Gastrocnemius medialis (tissue), 4 donors: ENCODE measurements around the gene CTSH. TPM values are rescaled to one million over a fixed set of nuclear protein-coding genes. Genes with fewer than 3 reads are reported as not detected.

Experiments used
- ATAC-seq, 2 donors: fragments of 150-250 bp; one replicate each; pipeline ENCODE4 v1.9.1; 2016
- DNase-seq, 2 donors: peaks; one replicate each; pipeline ENCODE4 v3.0.0-alpha.2; 2019
- H3K27ac ChIP-seq, 4 donors: fragments of 200-600 bp; sonication (generic); 1 replicate in 1 of 4; 2 replicates in 3 of 4; pipeline ENCODE4 v1.5.1; 2016 to 2018; ENCODE audit warnings: mild to moderate bottlenecking in 2 of 4, moderate library complexity in 1 of 4
- H3K27me3 ChIP-seq, 3 donors: fragments of 200-600 bp; sonication (generic) in 2 of 3; 1 replicate in 1 of 3; 2 replicates in 2 of 3; pipeline versions ENCODE4 v1.5.1 to v1.6.0; 2016 to 2019; ENCODE audit warnings: mild to moderate bottlenecking in 1 of 3, moderate library complexity in 1 of 3
- H3K36me3 ChIP-seq, 2 donors: fragments of 200-600 bp; sonication (generic) in 1 of 2; one replicate each; pipeline ENCODE4 v1.5.1; 2017 to 2018
- H3K4me1 ChIP-seq, 2 donors: fragments of 200-600 bp; sonication (generic) in 1 of 2; one replicate each; pipeline ENCODE4 v1.5.1; 2016 to 2017; ENCODE audit warnings: mild to moderate bottlenecking in 2 of 2
- H3K4me3 ChIP-seq, 4 donors: fragments of 200-600 bp; sonication (generic) in 3 of 4; 1 replicate in 1 of 4; 2 replicates in 3 of 4; pipeline ENCODE4 v1.5.1; 2016 to 2019; ENCODE audit warnings: mild to moderate bottlenecking in 2 of 4
- H3K9me3 ChIP-seq, 3 donors: fragments of 200-600 bp; sonication (generic) in 2 of 3; 1 replicate in 1 of 3; 2 replicates in 2 of 3; pipeline ENCODE4 v1.5.1; 2016 to 2019
- CTCF ChIP-seq, 5 experiments: fragments of 450-650 bp in 3 of 5; fragments of 200-600 bp in 2 of 5; sonication (generic) in 2 of 5; IDR thresholded peaks in 4 of 5; conservative IDR thresholded peaks in 1 of 5; 1 replicate in 4 of 5; 2 replicates in 1 of 5; pipeline ENCODE4 v1.5.1; 2016 to 2019; ENCODE audit warnings: antibody characterized with exemption in 5 of 5, mild to moderate bottlenecking in 3 of 5, moderate library complexity in 3 of 5
- POLR2A ChIP-seq, 2 donors: fragments of 450-650 bp; IDR thresholded peaks; one replicate each; pipeline ENCODE4 v1.6.1; 2017; ENCODE audit warnings: antibody characterized with exemption in 2 of 2, mild to moderate bottlenecking in 2 of 2, moderate library complexity in 2 of 2
- in situ Hi-C, 4 donors: fragments of 200-750 bp; cut with MboI; loops; one replicate each; pipeline versions ENCODE4 v1.15.0 to v1.8.0; 2017; ENCODE audit warnings: low sequenced_read_pairs in 4 of 4
- intact Hi-C: fragments of 100-400 bp; cut with DNase I; formaldehyde crosslinking; loops from one replicate; pipeline ENCODE4 v1.15.1; 2023; ENCODE audit warnings: low total_unique reads
- total RNA-seq, 4 donors: library from RNA; depleted of rRNA; stranded (reverse); fragments of >200 nt; gene quantifications; one replicate each; pipeline versions ENCODE4 v1.1.0 to v1.2.3, GENCODE V29; 2016

Gene CTSH
- total RNA-seq, 4 donors from 2014 or later: 27.4 to 42.1 (median 29.4) TPM

DNA sequence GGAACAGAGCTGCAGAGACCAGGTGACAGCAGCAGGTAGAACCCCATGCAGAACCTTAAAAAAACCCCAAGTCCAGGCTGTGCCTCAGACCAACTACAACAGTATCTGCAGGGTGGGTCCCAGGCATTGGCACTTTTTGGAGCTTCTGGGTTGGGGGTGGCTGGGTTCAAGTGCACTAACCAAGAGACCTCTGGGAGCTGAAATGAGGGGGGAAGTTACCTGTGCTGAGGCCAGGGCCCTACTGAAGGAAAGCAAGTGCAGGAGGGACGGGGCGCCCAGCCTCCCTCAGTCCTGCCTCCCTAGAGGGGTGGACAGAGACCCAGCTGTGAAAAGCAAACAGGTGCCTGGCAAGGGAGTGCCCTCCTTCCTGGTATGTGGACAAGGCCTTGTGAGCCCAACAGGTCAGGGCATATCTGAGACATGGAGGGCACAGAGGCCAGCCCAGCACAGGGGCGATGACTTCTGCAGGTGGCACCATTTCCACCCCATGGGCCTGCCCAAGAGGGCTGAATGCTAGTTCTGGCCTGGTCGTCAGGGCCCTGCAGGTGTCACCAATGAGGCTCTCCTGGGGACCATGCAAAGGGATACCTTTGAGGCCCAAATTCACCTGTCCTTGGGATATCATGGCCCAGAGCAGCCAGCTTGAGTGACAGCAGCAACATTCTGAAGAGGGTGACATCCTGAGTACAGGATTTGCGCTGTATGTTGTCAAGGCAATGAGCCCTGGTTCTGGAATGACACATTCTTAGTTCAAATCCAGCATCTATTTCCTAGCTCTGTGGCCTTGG, 18.7 kb downstream of the CTSH start:
- intact Hi-C loops: no loop called here
- in situ Hi-C loops: no loop called here
- TF ChIP-seq CTCF (IDR thresholded peaks at IDR 0.05 in 4 of 5, conservative IDR thresholded peaks at IDR 0.05 in 1 of 5) (no peak), POLR2A (IDR thresholded peaks at IDR 0.05) (no peak)

DNA sequence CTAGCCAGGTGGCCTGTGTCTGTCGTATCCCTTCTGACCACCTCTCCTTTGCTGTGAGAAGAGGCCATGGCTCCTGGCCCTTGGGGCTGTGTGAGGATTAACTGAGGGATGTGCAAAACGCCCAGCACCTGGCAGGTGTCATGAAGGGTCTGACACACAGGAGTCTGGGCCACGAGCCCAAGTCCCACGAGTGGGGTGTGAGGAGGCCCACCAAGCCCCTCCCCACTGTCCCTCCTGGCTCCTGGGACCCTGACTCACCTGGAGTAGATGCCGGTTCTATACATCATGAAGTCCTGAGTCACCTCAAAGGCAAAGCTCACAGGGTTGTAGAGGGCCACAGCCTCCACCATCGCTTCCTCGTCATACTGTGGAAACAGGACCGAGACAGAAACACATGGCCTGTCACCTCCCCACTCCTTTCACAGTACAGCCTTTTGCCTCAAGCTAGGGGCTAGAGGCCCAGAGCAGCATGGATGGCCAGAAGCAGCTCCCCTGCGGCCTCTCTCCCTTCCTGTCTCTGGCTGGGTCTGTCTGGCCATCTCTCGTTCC, 19.7 kb downstream of the CTSH start:
- Histone ChIP-seq H3K4me1 (no peaks in the 10 kb centered on the region), H3K27me3 (no peaks in the 10 kb centered on the region), H3K36me3 (peaks cover 0 to 54% of the 10 kb centered on the region in 2 donors), H3K9me3 (no peaks in the 10 kb centered on the region), H3K27ac (no peak overlapping the region), H3K4me3 (no peak overlapping the region)
- ATAC-seq: no peak
- TF ChIP-seq CTCF (IDR thresholded peaks at IDR 0.05 in 4 of 5, conservative IDR thresholded peaks at IDR 0.05 in 1 of 5) (no peak), POLR2A (IDR thresholded peaks at IDR 0.05) (no peak)
- intact Hi-C loops (no loop called here), in situ Hi-C loops (no loop called here)
- DNase-seq: no peak

More for the DNA sequence above, 18.7 kb downstream of the CTSH start:
- no peak for ATAC-seq
- DNase-seq: no peak
- peaks cover 5% of the 10 kb centered on the region in 2 donors for H3K4me1 ChIP-seq
- H3K36me3 ChIP-seq: peaks cover 0 to 48% of the 10 kb centered on the region in 2 donors
- H3K9me3 ChIP-seq: no peaks in the 10 kb centered on the region
- no peak overlapping the region for H3K4me3 ChIP-seq
- H3K27me3 ChIP-seq: no peaks in the 10 kb centered on the region
- H3K27ac ChIP-seq: no peak overlapping the region

DNA sequence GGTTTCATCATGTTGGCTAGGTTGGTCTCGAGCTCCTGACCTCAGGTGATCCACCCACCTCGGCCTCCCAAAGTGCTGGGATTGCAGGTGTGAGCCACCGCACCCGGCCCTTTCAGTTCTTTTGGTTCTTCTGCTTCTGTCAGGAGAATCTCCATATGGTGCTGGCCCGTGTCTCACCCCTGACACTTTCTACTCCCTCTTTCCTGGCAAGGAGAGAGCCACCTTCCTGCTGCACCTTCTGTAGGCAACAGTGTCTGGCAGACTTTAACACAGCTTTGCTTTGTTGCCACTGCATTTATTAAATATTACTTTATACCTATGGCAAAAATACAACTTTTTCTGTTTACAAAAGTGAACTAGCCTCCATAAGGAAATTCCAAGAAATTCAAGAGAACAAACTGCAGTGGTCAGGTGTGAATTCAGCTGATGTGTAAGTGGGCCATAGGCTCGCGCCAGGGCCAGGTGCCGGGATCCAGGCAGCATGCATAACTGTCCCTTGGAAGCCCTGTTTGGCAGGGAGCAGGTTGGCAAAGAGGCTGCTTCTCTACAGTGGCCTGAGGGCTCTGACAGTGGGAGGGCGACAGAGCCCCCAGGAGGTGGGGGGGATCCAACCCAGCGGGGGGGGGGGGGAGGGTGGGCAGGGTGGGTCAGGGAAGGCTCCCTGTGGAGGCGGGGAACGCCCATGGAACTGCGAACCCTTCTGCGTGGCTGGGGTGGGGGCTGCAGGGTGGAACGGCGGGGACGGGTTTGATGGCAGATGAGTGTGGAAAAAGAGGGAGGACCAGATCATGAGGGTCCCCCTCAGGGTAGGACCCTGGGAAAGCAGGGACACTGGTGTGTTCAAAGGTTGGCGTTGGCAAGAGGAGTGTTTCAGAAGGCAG, 21.1 kb downstream of the CTSH start:
- Histone ChIP-seq H3K27me3 (no peaks in the 10 kb centered on the region), H3K4me3 (no peak overlapping the region), H3K27ac (no peak overlapping the region), H3K36me3 (peaks cover 0 to 54% of the 10 kb centered on the region in 2 donors), H3K4me1 (no peaks in the 10 kb centered on the region), H3K9me3 (no peaks in the 10 kb centered on the region)
- in situ Hi-C loops (loop anchor here in 1 of 4 donors (25.0 kb wide), 1 partner anchor 264 kb away; no protein-coding TSS in a partner anchor), intact Hi-C loops (no loop called here)
- ATAC-seq: no peak
- DNase-seq: no peak
- no peak for TF ChIP-seq CTCF (IDR thresholded peaks at IDR 0.05 in 4 of 5, conservative IDR thresholded peaks at IDR 0.05 in 1 of 5)
- TF ChIP-seq POLR2A (IDR thresholded peaks at IDR 0.05): no peak

GRCh38 chr15:78923015-78923414, 21.8 kb downstream of the CTSH start:
- no peak for ATAC-seq

More at GRCh38 chr15:78923015-78923414, 21.8 kb downstream of the CTSH start:
- no peaks in the 10 kb centered on the region for H3K27me3 ChIP-seq
- no peak for DNase-seq
- TF ChIP-seq CTCF (IDR thresholded peaks at IDR 0.05 in 4 of 5, conservative IDR thresholded peaks at IDR 0.05 in 1 of 5) (no peak), POLR2A (IDR thresholded peaks at IDR 0.05) (no peak)
- peaks cover 0 to 59% of the 10 kb centered on the region in 2 donors for H3K36me3 ChIP-seq
- intact Hi-C loops (no loop called here), in situ Hi-C loops (loop anchor here in 1 of 4 donors (25.0 kb wide), 1 partner anchor 264 kb away; no protein-coding TSS in a partner anchor)
- no peak overlapping the region for H3K27ac ChIP-seq
- no peak overlapping the region for H3K4me3 ChIP-seq
- no peaks in the 10 kb centered on the region for H3K9me3 ChIP-seq
- no peaks in the 10 kb centered on the region for H3K4me1 ChIP-seq
